GM19468 (cell line): ENCODE results near the gene ARRDC2.
"Not testable (repeated sequence)": the region's sequence is repeated elsewhere in the genome, so short reads cannot be mapped to it uniquely, and the experiment has no call there.

Experiments used
- ATAC-seq: cut with Tn5 transposase; IDR thresholded peaks from one replicate; pipeline ENCODE4 v1.9.1; 2021; ENCODE audit warnings: mild to moderate bottlenecking, moderate library complexity, moderate number of reproducible peaks; ENCODE audit not compliant: unreplicated experiment; ENCODE audit errors: extremely low read depth

Gene ARRDC2

GRCh38 chr19:17988161-17988560 is 19.8 kb upstream of the ARRDC2 start:
- no peak for ATAC-seq

GRCh38 chr19:17989425-17990094 is 18.4 kb upstream of the ARRDC2 start:
- ATAC-seq, result no peak

GRCh38 chr19:17993076-17993813 is 14.7 kb upstream of the ARRDC2 start:
- ATAC-seq, result no peak

GRCh38 chr19:17996826-17997316 is 11.1 kb upstream of the ARRDC2 start:
- ATAC-seq, result no peak

GRCh38 chr19:17997969-17998826 is 9.8 kb upstream of the ARRDC2 start:
- no peak for ATAC-seq

GRCh38 chr19:17998827-17999150 is 9.2 kb upstream of the ARRDC2 start:
- no peak for ATAC-seq

- no peak for ATAC-seq
Measured at GRCh38 chr19:17999684-18000479, 8.1 kb upstream of the ARRDC2 start.

- no peak for ATAC-seq
Measured at GRCh38 chr19:18000480-18000914, 7.5 kb upstream of the ARRDC2 start.

- ATAC-seq, result no peak
Measured at GRCh38 chr19:18000915-18001776, 6.8 kb upstream of the ARRDC2 start.

- ATAC-seq, result no peak
Measured at GRCh38 chr19:18001777-18002345, 6.1 kb upstream of the ARRDC2 start.

GRCh38 chr19:18002347-18002850 is 5.6 kb upstream of the ARRDC2 start:
- ATAC-seq, result no peak

- ATAC-seq, result not testable (repeated sequence)
Measured at GRCh38 chr19:18005750-18006149, 2.2 kb upstream of the ARRDC2 start.

GRCh38 chr19:18007044-18007916 is 690 bp upstream of the ARRDC2 start:
- no peak for ATAC-seq

- no peak for ATAC-seq
Measured at GRCh38 chr19:18008814-18009213, 844 bp downstream of the ARRDC2 start.

GRCh38 chr19:18009412-18010066 is 1.6 kb downstream of the ARRDC2 start:
- no peak for ATAC-seq

- ATAC-seq, result no peak
Measured at GRCh38 chr19:18010149-18010548, 2.2 kb downstream of the ARRDC2 start.
